ENCODE data around the gene FAM149B1. TPM values are rescaled to one million over a fixed set of nuclear protein-coding genes. Genes with fewer than 3 reads are reported as not detected.

FAM149B1 gene
- total RNA-seq, 2 donors from 2014 or later: 18.7 to 21.2 TPM

- intact Hi-C loops (cut with DNase I): no loop called here
These were observed 53.1 kb downstream of the FAM149B1 start for GRCh38 chr10:73220989-73221388.

GRCh38 chr10:73225518-73225917, 57.6 kb downstream of the FAM149B1 start:
- intact Hi-C loops (cut with DNase I): no loop called here
- no peak for DNase-seq (ENCODE audit: low spot score)

More at GRCh38 chr10:73220989-73221388, 53.1 kb downstream of the FAM149B1 start:
- DNase-seq (ENCODE audit: low spot score): no peak

DNA sequence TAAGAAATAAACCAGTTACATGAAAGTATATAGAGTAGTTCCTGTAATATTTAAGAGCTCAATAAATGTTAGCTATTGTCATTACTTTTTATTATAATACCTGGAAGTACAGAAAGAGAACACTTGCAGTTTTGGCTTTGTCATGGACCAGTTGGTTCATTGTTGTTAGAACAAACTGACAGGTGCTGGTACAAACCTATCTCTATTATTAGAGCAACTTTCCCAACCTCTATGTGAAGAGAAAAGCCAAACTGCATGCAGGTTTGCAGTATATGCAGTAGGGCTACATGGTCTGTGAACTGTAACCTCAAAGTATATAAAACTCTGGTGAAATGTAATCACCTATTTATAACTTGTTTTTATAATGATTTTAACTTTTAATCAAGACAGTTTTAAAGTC, 58.7 kb downstream of the FAM149B1 start:
- intact Hi-C loops (cut with DNase I): no loop called here
- no peak for DNase-seq (ENCODE audit: low spot score)

- intact Hi-C loops (cut with DNase I): no loop called here
- DNase-seq (ENCODE audit: low spot score): no peak
These were observed 60.3 kb downstream of the FAM149B1 start for GRCh38 chr10:73228247-73228646.

- DNase-seq (ENCODE audit: low spot score): no peak
- intact Hi-C loops (cut with DNase I): no loop called here
These were observed 61.6 kb downstream of the FAM149B1 start for GRCh38 chr10:73229567-73229966.

GRCh38 chr10:73232887-73233286, 65.0 kb downstream of the FAM149B1 start:
- intact Hi-C loops (cut with DNase I): no loop called here
- DNase-seq (ENCODE audit: low spot score): no peak

- intact Hi-C loops (cut with DNase I): no loop called here
These were observed 66.0 kb downstream of the FAM149B1 start for GRCh38 chr10:73233883-73234282.

GRCh38 chr10:73234695-73235094, 66.8 kb downstream of the FAM149B1 start:
- DNase-seq (ENCODE audit: low spot score): no peak
- intact Hi-C loops (cut with DNase I): no loop called here

More at GRCh38 chr10:73233883-73234282, 66.0 kb downstream of the FAM149B1 start:
- DNase-seq (ENCODE audit: low spot score): no peak

DNA sequence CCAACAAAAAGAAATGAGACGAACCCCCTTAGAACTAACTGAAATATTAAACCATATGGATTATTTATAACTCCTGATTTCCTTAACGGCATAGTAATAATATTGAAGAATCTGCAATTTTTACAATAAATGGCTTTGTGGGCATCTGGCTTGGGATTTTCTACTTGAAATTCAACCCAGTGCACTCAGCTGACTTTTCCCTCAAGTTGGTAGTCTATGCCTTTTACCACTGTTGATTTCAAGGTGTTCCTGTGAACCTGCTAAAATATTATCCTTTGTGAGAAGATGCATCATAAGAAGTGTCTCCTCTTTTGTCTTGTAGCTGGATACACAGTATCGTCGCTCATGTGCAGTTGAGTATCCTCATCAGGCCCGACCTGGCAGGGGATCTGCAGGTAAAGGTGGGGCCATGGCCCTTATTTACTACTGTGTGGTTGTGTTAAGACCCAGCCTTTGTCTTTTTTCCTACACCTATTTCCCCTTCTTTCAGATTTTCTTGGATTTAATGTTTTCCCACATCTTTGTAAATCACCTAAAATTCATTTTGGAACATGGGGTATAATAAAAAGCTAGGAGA, 71.2 kb downstream of the FAM149B1 start:
- no peak for DNase-seq (ENCODE audit: low spot score)
- intact Hi-C loops (cut with DNase I): no loop called here

DNA sequence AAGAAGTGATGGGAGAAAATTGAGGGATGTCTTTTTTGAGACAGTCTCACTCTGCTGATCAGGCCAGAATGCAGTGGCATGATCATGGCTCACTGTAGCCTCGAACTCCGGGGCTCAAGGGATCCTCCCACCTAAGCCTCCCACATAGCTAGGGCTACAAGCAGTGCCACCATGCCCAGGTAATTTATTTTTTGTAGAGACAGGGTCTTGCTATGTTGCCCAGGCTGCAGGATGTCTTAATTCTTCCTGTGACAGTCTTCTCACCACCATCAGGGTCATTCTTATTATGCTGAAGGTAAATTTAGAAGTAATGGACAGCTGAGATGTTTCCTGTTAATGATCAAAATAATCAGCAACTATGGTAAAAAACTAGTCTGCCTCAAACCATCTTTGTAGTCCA, 72.0 kb downstream of the FAM149B1 start:
- intact Hi-C loops (cut with DNase I): no loop called here
- no peak for DNase-seq (ENCODE audit: low spot score)

DNA sequence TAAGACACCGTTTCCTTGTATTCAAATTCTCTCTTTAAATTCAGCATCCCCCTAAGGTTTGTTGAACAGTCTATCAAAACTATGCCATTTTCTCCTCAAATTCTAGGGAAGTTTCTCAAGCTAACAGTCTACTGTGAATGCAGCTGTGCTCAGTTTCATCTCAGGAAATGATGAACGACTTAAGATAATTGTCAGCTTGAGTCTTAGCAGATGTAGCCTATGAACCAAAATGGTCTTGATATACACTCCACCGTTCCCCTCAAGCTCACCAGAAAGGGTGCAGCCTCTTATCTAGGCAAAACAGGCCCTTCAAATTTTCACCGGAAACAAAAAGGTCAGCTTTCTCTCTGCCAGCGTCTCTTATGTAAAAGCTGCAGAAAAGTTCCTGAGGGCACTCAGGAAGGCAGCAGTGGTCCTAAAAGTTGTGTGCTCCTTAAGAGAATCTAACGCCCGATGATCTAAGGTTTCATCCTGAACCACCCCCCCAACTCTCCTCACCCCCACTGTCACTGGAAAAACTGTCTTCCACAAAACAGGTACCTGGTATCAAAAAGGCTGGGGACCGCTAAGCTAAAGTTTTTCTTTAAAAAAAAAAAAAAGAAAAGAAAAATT, 77.1 kb downstream of the FAM149B1 start:
- no peak for DNase-seq (ENCODE audit: low spot score)
- intact Hi-C loops (cut with DNase I): no loop called here

DNA sequence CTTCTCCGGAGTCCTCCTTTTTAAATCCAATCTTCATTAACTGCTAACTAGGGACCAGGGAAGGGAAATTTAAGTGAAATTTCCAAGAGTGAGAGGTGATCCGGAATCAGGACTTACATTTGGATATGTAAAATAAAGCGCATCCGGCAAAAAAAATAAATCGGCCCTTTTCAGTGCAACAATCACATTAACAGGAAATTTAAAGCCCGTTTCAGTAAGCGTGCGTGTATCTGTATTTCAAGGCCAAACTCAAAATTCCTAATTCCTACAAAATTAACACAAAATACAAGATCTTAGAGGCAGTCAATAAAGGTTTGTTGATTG, 78.4 kb downstream of the FAM149B1 start:
- intact Hi-C loops (cut with DNase I): no loop called here
- no peak for DNase-seq (ENCODE audit: low spot score)

DNA sequence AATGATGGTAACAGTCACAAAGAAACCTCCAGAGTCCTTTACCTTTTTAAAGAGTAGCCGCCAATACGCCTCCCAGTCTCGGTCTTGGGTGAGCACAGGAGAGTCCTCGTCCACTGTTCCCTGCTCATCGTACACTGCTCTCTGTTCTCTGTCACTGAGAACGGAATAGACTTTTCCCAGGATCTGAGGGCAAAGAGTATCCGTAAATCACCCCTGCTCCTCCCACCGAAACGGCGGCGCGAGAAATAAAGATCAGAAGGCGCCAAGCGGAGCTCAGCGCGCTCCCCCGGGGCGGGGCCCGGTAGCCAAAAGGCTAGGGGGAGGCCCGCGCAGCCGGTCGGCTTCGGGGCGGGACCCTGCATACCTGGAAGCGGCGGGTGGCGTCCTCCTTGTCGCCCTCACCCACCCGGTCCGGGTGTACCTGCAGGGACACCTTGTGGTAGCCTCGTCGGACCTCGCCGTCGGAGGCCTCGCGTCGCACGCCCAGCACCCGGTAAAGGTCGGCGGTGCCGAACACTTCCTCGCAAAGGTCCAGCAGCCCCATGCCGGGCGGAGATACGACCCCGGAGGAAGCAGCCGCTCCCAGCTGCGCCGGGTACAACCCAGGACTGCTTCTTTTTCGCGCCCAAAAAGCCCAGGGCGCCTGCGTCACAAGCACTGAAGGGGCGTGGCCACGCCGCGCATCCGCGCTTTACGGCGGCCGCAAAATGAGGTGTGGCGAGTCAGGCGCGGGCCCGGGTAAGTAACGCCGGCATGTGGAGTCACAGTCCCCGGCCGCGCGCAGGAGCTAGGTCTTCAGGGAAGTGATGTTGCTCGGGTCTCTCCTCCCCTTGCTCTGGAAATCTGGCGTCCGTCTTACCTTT, 79.0 kb downstream of the FAM149B1 start, which contains the start of gene DNAJC9:
Gene DNAJC9 (minus strand): TSS at position 610 of the 863 bp plus-strand sequence. CDS start 66 bp downstream, at position 544.
- peak; percentile 99 for DNase-seq (ENCODE audit: low spot score)
- intact Hi-C loops (cut with DNase I): no loop called here

- intact Hi-C loops (cut with DNase I): no loop called here
- DNase-seq (ENCODE audit: low spot score): no peak
These were observed 79.8 kb downstream of the FAM149B1 start for GRCh38 chr10:73247509-73248258.

DNA sequence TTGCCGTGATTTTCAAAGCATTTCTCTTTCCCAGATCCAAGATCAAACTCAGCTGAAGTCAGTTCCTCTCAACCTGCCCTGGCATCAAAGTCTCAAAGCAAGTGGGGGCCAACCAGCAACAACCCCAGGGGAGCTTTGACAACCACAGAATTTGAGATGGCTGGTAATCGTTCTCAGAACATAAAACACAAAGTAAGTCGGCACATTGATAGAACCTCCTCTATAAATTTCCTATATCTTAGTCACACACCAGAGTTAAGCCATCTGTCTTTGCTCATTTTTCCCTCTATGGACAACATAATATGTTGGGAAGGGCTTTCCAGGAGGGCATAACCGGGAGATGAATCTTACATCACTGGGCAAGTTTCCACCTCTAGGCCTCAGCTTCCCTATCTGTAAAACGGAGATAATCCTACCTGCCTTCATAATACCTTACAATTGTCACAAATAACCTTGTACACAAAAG, 80.4 kb downstream of the FAM149B1 start:
- no peak for DNase-seq (ENCODE audit: low spot score)
- intact Hi-C loops (cut with DNase I): no loop called here

DNA sequence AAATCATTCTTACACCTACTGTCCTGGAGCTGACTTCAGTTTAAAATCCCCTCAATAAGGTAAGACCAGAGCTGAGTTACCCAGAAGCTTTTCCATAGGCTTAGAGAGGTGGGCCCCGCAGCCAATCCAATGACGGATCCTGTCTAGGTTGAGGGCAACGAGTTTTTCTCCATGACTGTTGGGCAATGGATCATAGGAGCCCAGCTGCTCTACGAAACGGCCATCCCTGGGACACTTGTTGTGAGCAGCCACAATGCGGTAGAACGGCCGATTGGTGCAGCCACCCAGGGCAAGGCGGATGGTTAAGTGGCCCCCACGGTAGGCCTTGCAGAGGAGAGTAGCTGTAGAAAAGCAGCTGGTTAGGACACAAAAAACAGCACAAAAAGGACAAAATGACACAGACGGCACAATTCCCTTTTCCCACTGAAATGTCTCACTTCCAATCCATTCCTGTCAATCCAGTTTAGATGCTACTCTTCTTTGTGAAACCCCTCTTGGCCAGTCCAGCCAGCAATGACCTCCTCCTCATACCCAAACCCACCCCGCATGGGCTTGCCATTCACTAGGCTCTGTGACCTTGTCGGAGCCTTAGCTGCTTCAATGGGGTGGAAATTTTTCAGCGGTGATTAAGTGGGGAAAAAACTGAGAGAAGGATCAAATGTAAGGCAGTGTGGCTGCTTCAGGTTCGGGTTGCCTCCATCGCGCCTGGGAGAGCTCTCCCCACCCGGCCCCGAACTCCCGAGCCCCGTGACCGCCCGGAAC, 83.9 kb downstream of the FAM149B1 start:
- DNase-seq (ENCODE audit: low spot score): no peak
- intact Hi-C loops (cut with DNase I): no loop called here

DNA sequence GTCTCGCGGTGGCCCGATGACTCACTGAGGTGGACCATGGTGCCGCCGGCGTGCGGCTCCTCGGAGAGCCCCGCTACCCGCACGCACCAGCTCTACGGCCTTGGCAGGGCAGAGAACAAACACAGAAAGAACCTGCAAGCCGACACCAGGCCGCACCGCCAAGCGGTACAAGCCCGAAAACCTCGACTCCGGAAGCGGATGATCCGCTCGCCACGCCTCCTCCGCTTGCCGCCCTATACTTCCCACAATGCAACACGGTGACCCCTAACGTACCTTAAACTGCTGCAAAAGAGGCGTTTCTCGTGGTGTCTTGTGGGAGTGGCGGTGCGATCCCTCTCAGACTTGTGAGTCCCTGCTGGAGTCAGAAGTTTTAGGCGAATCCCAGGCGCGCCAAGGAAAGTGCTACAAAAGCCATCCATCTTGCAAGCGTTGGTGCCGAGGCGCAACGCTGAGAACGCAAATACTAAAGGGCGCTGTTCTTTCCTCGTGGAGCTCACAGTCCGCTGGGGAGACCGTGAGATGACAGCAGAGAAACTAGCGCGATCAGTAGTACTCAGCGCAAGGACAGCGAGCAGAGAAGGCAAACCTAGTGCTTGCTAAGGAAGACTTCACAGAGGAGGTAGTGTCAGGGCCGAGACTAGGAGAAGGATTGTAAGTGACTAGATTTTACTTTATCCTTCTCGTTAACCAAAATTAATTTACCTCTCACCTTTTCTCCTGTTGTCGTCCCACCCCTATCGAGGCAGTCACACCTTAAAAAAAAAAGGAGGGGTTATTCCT, 84.7 kb downstream of the FAM149B1 start, which contains the start of gene MRPS16:
Gene MRPS16 (minus strand): TSS at position 200 of the 780 bp plus-strand sequence. CDS start 162 bp downstream, at position 38.
- DNase-seq (ENCODE audit: low spot score): peak; percentile 97
- intact Hi-C loops (cut with DNase I): no loop called here

- intact Hi-C loops (cut with DNase I): no loop called here
- DNase-seq (ENCODE audit: low spot score): no peak
These were observed 85.3 kb downstream of the FAM149B1 start for GRCh38 chr10:73253225-73253555.

All from posterior vena cava (tissue), 2 donors.